Measurements from ENCODE around the gene C12orf57. TPM values are rescaled to one million over a fixed set of nuclear protein-coding genes. Genes with fewer than 3 reads are reported as not detected.
A peak's percentile ranks its signal among the peaks of the same experiment; 100 is the strongest.

The C12orf57 gene
- total and polyA plus RNA-seq, 2 donors from 2014 or later: 175 to 336 TPM

DNA sequence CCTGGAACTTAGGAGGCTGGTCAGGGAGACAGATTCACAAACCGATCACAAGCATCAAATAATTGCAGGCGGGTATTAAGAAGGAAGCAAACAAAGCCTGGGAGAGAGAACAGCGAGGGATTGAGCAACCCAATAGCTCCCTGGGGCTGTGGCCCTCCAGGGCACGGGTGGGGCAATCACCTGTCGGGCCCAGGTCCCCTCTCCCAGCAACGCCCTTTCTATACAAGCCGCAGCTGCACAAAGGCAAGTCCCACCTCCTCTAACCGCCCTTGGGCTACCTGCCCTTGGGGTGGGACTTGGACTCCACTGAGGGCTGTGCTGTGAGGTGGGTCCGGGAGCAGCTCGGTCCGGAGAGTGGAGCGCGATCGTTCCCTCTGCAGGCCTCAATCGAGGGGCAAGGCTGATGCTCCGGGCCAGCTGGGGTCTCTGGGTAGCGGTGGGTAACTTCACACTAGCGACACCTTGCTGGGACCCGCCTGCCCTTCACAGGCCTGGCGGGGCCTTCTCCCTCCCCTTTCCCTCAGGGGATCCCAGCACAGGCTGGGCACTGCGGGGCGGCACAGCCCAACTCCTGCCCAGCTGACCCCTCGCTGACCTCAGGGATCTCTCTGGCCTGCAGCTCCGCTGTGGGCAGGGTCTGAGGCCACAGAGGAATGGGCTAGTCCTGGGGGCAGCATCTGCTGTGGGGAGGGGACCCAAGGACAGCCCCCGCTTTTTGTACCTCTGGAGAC is 18.6 kb downstream of the C12orf57 start:
- peaks cover 4 to 28% (median 14%) of the 10 kb centered on the region in 3 donors for H3K36me3 ChIP-seq (ENCODE audit: control insufficient read depth in 2 of 3, insufficient read depth in 3 of 3, low read length in 3 of 3)
- DNase-seq (peak in 1 of 5 donors; percentile 71), FAIRE-seq (no peak)
- H3K27ac ChIP-seq (ENCODE audit: low read depth in 2 of 2, low read length in 2 of 2): peak overlapping the region; percentile 71 to 80
- peaks cover 0 to 26% (median 13%) of the 10 kb centered on the region in 3 donors for H3K4me1 ChIP-seq (ENCODE audit: control insufficient read depth in 2 of 3, insufficient read depth in 2 of 3, low read depth in 1 of 3, low read length in 3 of 3)
- H3K9me3 ChIP-seq (ENCODE audit: control insufficient read depth in 2 of 3, insufficient read depth in 1 of 3, low read length in 3 of 3): no peaks in the 10 kb centered on the region
- peak overlapping the region in 1 of 3 donors; percentile 27 for H3K9ac ChIP-seq (ENCODE audit: low read length in 3 of 3)
- peak overlapping the region in 1 of 3 donors; percentile 32 for H3K4me3 ChIP-seq (ENCODE audit: low read length in 3 of 3)
- no peaks in the 10 kb centered on the region for H3K27me3 ChIP-seq (ENCODE audit: control insufficient read depth, insufficient read depth, low read length)
- intact Hi-C loops (cut with DNase I): no loop called here
- TF ChIP-seq, protein P1, sequence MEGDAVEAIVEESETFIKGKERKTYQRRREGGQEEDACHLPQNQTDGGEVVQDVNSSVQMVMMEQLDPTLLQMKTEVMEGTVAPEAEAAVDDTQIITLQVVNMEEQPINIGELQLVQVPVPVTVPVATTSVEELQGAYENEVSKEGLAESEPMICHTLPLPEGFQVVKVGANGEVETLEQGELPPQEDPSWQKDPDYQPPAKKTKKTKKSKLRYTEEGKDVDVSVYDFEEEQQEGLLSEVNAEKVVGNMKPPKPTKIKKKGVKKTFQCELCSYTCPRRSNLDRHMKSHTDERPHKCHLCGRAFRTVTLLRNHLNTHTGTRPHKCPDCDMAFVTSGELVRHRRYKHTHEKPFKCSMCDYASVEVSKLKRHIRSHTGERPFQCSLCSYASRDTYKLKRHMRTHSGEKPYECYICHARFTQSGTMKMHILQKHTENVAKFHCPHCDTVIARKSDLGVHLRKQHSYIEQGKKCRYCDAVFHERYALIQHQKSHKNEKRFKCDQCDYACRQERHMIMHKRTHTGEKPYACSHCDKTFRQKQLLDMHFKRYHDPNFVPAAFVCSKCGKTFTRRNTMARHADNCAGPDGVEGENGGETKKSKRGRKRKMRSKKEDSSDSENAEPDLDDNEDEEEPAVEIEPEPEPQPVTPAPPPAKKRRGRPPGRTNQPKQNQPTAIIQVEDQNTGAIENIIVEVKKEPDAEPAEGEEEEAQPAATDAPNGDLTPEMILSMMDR (IDR thresholded peaks at IDR 0.05; ENCODE audit: borderline replicate concordance, extremely low read depth, insufficient read depth): no peak

DNA sequence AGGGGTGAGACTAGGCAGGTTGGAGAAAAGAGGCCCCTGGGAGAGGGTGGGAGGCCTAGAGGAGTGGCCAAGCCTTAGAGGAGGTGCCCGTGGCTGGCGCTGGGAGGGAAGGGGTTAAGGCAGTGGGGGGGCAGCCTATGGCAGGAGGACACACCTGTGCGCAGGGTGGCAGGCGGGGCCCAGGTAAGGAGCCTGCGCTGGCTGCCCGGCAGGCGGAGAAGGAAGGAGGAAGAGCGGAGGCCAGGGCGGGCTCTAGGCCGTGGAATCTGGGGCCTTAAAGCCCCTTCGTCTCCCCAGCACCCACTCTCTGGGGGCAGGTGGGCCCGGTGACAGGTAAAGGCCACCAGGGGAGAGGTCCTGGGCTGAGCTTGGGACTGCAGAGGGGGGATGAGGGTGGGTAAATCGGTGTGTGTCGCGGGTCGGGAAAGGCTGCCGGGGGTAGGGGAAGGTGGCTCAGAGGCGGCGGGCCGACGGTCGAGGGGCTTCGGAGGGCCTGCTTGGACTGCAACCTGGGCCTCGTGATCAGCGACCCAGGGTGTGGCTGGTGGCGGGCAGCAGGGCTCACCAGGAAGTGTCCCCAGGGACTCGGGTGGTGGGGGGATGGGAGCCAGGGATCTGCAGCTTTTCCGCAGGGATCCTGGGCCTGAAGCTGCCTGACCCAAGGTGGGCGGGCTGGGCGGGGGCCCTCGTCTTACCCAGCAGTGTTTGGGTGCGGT is 19.4 kb downstream of the C12orf57 start:
- Histone ChIP-seq H3K4me3 (ENCODE audit: low read length in 3 of 3) (peak overlapping the region in 2 of 3 donors; percentile 11 to 44), H3K36me3 (ENCODE audit: control insufficient read depth in 2 of 3, insufficient read depth in 3 of 3, low read length in 3 of 3) (peaks cover 4 to 30% (median 21%) of the 10 kb centered on the region in 3 donors), H3K9me3 (ENCODE audit: control insufficient read depth in 2 of 3, insufficient read depth in 1 of 3, low read length in 3 of 3) (no peaks in the 10 kb centered on the region), H3K4me1 (ENCODE audit: control insufficient read depth in 2 of 3, insufficient read depth in 2 of 3, low read depth in 1 of 3, low read length in 3 of 3) (peaks cover 0 to 26% (median 13%) of the 10 kb centered on the region in 3 donors), H3K27me3 (ENCODE audit: control insufficient read depth, insufficient read depth, low read length) (no peaks in the 10 kb centered on the region), H3K9ac (ENCODE audit: low read length in 3 of 3) (peak overlapping the region in 1 of 3 donors; percentile 58), H3K27ac (ENCODE audit: low read depth in 2 of 2, low read length in 2 of 2) (peak overlapping the region; percentile 71 to 80)
- intact Hi-C loops (cut with DNase I): no loop called here
- no peak for FAIRE-seq
- peak; percentile 74 to 90 (median 77) for DNase-seq
- TF ChIP-seq, protein P1 (IDR thresholded peaks at IDR 0.05; ENCODE audit: borderline replicate concordance, extremely low read depth, insufficient read depth): no peak

DNA sequence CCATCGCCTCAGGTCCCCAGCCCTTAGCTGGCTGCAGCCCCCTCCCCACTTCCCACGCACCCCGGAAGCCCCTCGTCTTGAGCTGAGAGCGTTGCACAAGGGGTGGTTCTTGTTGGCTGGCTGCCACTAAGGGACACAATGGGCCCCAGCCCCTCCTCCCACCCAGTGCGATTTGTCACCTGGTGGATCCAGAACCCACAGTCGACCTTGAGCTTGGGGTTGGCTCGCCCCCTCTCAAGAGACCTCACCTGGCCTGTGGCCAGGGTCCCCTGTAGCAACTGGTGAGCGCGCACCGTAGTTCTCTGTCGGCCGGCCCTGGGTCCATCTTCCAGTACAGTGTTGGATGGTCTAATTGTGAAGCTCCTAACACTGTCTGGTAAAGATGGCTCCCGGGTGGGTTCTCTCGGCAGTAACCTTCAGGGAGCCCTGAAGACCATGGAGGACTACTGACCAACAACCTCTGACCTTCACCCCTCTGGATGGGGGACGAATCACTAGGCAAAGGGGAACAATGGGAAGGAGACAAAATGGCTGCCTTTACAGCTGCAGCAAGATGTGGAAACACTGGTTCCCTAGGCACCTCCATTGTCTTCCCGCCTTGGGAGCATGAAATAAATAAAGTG is 20.1 kb downstream of the C12orf57 start:
- intact Hi-C loops (cut with DNase I): no loop called here
- Histone ChIP-seq H3K36me3 (ENCODE audit: control insufficient read depth in 2 of 3, insufficient read depth in 3 of 3, low read length in 3 of 3) (peaks cover 7 to 37% (median 27%) of the 10 kb centered on the region in 3 donors), H3K27ac (ENCODE audit: low read depth in 2 of 2, low read length in 2 of 2) (peak overlapping the region; percentile 9 to 57), H3K4me1 (ENCODE audit: control insufficient read depth in 2 of 3, insufficient read depth in 2 of 3, low read depth in 1 of 3, low read length in 3 of 3) (peaks cover 0 to 28% (median 13%) of the 10 kb centered on the region in 3 donors), H3K9me3 (ENCODE audit: control insufficient read depth in 2 of 3, insufficient read depth in 1 of 3, low read length in 3 of 3) (no peaks in the 10 kb centered on the region), H3K4me3 (ENCODE audit: low read length in 3 of 3) (peak overlapping the region; percentile 11 to 46 (median 25)), H3K9ac (ENCODE audit: low read length in 3 of 3) (peak overlapping the region in 1 of 3 donors; percentile 77), H3K27me3 (ENCODE audit: control insufficient read depth, insufficient read depth, low read length) (no peaks in the 10 kb centered on the region)
- no peak for FAIRE-seq
- DNase-seq: peak in 1 of 5 donors; percentile 63
- TF ChIP-seq, protein P1 (IDR thresholded peaks at IDR 0.05; ENCODE audit: borderline replicate concordance, extremely low read depth, insufficient read depth): no peak
